ENCODE measurements around the gene YIPF2.
"Not testable (repeated sequence)": the region's sequence is repeated elsewhere in the genome, so short reads cannot be mapped to it uniquely, and the experiment has no call there.

Gene YIPF2

DNA sequence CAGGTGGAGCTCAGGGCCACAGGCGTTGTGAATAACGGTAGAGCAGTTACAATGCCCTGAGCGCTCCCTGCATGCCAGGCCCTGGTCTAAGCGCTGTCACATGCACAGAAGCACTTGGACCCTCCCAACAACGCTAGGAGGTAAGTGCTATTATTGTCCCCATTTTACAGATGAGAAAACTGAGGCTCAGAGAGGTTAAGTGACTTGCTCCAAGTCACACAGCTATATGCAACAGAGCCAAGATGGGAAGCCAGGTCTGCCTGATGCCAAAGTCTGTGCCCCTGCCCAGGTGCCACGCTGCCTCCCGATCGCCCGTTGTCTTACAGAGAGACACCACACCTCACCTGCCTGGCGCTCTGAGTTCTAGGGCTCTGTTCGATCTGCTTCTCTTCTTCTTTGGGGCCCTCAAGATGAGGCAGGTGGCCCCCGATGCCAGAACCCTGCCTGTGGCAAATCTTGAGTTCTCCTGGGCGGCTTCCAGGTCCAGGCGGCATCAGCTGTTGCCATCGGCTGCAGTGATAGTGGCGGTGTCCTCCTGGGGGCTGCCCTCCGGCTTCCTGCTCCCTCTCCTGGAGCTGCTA lies 20.0 kb downstream of the YIPF2 start:
- DNase-seq, result no peak

DNA sequence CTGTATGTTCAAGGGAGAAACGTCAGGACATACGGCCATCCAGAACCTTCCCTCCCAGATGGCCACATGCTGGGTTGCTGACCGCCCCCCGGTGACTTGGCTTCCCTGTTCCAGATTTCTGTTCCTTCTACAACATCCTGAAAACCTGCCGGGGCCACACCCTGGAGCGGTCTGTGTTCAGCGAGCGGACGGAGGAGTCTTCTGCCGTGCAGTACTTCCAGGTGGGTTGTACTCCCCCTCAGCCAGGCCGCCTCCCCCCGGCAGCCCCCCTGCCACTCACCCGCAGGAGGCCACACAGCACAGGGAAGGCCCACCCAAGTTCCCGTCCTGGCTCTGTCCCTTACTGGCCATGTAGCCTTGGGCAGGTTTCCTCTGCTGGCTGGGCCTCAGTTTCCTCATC lies 20.5 kb downstream of the YIPF2 start:
- no peak for DNase-seq

DNA sequence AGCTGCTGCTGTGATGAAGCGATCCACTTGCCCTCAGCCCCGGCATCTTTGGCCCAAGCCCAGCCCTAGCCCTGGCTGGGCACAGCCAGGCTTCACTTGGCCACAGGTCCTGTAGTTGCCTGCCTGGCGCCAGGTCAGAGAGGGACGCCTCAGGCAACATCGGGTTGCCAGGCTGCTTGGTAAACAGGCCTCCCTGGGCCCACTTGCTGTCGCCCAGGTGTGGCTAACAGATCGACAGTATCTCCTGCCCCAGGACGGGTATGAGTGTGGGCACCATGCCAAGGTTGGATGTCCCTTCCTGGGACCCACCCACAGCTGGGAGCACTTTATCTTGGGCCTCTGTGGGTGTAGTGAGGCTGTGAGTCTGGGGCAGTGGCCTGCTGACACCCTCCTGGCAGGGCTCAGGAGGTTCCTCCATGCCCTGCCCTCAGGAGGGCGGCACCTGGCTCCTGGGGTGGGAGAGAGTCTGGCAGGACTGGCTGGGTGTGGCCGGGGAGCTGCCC lies 29.2 kb downstream of the YIPF2 start:
- no peak for DNase-seq

DNA sequence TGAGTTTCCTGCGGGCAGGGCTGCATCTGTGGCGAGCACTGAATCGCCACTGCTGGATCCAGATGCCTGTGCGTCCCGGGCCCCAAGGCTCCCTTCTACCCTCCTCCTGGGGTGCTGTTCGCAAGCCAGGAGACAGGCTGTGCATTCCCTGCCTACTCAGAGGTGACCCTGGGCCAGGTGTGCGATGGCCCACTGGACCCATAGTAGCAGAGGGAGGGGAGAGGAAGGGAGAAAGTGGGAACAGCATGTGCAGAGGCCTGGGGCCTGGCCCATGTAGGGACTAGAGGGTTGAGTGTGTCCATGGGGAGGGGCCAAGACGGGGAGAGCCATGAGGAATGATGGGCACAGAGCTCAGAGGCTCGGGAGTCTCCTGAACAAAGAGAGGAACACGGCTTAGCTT lies 29.8 kb downstream of the YIPF2 start:
- DNase-seq, result no peak

DNA sequence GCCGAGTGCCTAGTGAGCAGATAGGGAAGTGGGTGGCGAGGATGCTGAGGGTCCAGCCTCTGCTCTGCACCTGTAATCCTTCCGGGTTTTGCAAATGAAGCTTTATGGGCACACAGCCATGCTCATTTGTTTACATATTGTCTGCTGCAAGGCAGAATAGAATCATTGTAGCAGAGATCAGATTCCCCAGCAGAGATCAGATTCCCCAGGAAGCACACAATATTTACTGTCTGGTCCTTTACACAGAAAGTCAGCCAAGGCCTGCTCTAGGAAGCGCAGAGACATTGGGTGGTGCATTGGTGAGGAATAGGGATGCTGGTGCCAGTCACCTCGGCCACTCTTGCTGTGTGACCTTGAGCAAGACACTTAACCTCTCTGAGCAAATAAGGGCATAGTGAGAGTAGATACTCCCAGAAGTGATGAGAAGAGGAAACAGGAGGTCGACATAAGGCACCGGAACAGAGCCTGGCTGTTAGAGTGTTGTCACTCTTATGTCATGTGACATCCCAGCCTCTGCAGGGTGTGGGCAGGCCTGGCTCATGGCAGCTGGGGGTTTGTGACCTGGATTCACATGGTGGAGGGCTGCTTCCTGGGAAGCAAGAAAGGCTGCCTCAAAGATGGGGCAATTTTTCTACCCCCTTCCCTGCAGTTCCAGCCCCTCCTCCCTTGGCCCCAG lies 31.4 kb downstream of the YIPF2 start:
- DNase-seq, result no peak

DNA sequence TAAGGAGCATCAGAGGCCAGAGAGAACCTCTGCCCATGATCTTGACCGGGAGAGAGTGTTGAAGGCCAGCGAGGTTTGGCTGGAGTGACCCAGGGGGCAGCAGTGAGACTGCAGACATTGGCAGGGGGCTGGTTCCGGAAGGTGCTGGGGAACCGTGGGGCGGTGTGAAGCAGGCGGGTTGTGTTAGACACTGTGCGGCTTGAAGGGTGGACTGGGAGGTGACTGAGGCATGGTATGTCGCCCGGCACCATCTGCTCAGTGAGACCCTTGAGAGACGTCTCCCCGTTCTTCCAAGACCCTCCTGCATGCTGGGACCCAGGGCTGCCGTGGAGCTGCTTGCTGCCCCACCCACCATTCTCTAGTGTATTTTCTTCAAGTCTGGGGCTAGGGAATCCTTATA lies 32.5 kb downstream of the YIPF2 start:
- DNase-seq, result no peak

DNA sequence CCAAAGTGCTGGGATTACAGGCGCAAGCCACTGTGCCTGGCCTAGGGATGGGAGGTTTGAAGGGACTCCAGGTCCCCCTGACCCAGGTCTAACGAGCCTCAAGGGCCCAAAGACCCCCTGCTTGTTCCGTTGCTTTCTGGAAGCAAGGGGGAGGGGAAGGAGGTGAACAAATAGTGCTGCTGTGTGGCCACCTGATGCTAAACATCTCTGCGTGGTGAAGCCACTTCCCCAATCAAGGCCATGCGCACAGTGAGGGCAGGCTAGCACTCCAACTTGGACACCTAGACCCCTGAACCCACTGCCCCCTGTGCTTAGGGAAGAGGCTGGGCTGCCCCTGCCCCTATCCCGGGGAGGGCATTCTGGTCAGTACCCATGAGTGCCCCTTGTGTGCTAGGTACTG lies 33.1 kb downstream of the YIPF2 start:
- DNase-seq, result no peak

DNA sequence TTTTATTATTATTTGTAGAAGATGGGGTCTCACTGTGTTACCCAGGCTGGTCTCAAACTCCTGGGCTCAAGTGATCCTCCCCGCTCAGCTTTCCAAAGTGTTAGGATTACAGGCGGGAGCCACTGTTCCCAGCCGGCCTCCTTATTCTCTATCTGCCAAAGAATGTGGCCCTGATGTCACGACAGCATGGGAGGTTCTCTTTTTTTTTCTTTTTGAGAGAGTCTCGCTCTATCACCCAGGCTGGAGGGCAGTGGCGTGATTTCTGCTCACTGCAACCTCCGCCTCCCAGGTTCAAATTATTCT lies 33.6 kb downstream of the YIPF2 start:
- DNase-seq, result no peak

DNA sequence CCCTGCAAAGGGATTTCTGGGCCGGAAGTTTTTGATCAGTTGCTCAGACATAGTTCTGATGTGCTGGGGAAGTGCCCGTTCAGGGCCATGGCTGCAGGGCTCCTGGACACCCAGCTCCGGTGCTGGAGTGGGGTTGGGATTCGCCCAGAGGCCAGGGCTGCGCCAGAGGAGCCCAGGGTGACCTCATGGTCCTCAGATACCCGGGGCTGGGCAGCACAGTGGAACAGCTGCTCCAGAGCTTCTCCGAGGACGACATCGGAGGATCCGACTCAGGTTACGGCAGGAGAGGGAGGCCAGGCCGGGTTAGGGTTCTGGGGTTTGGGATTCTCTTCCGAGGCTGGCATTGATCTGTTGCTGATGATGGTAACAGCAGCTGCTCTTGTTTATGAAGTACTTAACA lies 36.2 kb downstream of the YIPF2 start:
- DNase-seq, result no peak

DNA sequence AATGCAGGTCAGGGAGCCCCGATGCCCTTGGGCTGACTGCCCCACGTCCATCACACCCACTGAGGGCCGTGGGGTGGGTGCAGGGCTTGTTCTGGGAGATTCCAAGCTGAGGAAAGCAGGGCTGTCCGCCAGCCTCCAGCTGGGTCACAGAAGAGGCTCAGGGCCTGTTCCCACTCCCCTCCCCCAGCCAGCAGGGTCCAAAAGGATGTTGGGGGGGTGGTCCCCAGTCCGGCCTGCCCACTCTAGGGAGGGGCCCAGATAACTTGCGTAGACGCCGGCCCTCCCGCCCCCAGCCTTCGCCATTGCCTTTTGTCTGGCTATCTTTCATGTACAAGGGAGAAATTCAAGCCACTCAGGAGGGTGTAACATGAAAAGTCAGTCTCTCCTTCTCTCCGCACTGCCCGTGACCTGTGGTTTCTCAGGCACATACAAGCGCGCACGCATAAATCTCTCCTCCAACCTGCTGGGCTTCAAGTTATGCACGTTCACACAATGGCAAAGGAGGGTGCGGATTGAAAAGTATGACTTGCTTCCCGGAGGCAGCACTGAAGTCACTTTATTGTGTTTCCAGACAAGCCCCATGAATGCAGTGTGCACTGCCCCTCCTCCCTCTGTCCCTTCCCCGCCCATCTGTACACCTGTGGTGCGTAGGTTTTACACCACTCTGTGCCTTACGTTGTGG lies 36.9 kb downstream of the YIPF2 start:
- no peak for DNase-seq

DNA sequence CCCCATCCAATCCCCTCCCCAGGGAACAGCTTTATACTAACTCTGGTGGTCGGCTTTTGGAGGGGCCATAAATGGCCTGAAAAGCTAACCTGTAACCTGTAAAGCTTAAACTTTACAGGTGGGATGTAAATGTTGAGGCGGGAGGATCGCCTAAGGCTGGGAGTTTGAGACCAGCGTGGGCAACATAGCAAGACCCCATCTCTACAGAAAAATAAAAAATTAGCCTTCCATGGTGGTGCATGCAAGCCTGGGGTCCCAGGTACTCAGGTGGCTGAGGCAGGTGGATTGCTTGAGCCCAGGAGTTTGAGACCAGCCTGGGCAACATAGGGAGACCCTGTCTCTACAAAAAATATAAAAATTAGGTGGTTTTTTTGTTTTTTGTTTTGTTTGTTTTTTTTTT lies 38.6 kb downstream of the YIPF2 start:
- DNase-seq, result no peak

DNA sequence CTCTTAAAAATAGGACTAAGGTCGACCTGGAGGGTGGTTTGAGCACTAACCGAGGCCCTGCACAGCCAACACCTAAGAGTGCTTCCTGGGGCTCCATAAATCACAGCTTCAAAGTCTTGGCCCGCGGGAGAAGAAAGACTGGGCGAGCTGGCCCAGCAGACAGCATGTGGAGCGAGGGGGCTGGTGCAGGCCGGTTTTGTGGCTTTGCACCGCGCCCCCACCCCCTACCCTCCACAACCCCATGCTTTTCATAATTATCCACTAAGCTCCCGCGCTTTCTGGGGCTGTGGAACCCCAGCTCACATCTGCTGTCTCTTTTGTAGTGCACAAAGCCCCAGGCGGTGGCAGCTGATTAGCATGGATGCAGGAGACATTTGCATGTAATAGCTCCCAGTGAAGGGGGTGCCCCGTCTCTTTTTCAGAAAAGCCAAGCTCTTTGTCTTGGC lies 40.0 kb downstream of the YIPF2 start:
- DNase-seq, result no peak

DNA sequence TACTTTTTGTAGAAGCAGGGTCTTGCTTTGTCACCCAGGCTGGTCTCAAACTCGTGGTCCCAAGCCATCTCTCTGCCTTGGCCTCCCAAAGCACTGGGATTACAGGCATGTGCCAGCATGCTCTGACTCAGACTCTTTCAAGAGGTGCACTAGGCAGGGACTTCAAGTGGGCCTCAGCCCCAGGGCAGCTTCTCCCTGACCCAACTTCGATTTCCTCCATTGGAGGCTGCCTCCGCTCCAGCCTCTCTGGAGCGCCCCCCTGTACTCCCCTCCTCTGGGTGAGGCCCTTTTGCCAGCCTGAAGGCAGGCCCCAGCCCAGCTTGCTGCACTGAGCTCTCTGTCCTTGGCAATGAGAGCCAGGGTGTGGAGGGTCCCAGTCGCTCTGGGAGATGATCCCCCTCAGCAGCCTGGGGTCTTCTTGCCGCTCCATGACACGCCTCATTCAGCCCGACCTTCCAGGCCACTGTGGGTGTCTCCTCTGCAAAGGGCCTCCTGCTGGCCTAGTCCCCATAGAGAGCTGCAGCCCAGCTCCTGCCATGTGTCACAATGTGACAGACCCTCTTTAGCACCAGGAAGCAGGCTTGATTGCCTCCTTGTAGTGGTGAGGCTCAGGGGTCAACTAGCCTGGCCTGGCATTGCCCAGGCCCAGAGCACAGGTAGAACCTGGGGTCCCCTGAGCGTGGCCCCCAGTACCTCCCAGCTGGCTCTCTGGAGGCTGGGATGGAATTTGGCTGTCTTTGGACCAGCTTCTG lies 40.6 kb downstream of the YIPF2 start:
- DNase-seq, result no peak

DNA sequence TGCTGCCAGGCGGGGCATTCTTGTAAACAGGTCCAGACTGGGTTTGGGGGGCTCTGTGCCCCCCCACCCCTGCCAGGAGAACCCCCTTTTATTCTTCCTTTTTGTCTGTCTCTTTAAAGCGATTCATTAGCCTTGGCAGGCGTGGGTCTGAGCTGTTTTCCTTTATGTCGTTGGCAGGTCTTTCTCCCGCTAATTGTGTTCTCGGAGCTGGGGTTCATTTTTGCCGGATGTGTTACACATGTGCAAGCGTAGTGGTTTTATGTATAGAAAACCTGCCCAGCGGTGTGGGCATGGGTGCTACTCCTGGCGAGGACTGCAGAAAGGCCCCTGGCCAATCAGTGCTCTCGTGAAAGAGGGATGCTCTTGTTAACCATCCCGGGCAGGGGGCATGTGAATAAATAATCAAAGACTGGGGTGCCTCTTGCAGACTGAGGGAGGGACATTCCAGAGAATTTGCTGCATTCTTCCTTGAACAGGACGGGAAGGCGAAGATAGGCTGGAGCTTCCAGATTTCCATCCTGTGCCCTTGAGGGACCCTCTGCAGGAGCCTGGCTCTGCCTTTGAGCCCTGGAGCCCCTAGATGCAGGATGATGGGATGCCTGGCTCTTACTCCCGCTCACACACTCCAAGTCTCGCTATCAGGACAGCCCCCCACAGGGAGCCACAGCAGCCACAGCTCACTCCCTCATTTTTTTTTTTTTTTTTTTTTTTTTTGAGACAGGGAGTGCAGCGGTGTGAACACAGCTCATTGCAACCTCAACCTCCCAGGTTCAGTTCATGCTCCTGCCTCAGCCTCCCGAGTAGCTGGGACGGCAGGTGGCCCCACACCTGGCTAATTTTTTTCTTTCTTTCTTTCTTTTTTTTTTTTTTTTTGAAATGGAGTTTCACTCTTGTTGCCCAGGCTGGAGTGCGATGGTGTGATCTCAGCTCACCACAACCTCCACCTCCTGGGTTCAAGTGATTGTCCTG lies 43.0 kb downstream of the YIPF2 start:
- peak; percentile 33 for DNase-seq

DNA sequence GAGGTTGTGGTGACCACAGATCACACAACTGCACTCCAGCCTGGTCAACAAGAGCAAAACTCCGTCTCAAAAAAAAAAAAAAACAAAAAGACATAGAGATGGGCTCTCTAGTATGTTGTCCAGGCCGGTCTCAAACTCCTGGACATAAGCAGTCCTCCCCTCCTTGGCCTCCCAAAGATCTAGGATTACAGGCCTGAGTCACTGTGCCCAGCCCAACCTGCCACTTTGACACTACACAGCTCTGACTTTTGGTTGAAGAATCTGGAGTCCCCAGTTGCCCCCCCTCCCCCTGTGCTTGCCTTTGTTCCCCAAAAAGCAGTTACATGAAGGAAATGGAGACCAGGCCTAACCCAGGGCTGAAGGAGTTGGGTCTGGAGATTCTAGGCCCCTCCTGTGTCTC lies 44.2 kb downstream of the YIPF2 start:
- DNase-seq, result peak; percentile 73

DNA sequence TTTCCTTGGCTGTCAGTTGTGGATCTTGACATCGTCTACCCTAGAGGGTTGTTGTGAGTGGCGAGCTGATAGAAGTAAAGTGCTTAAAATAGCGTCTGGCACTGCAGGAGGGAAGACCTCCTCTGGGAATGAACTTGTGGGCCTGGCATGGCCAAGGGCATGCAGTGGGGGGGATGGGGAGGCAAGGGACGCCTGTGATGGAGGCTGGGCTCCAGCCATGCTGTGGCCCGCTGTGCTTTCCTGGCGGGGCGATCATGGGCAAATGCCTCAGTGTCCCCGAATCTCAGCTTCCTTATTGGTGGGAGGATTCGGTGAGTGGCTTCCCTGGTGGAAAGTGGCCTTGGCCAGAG lies 46.4 kb downstream of the YIPF2 start:
- DNase-seq, result no peak

DNA sequence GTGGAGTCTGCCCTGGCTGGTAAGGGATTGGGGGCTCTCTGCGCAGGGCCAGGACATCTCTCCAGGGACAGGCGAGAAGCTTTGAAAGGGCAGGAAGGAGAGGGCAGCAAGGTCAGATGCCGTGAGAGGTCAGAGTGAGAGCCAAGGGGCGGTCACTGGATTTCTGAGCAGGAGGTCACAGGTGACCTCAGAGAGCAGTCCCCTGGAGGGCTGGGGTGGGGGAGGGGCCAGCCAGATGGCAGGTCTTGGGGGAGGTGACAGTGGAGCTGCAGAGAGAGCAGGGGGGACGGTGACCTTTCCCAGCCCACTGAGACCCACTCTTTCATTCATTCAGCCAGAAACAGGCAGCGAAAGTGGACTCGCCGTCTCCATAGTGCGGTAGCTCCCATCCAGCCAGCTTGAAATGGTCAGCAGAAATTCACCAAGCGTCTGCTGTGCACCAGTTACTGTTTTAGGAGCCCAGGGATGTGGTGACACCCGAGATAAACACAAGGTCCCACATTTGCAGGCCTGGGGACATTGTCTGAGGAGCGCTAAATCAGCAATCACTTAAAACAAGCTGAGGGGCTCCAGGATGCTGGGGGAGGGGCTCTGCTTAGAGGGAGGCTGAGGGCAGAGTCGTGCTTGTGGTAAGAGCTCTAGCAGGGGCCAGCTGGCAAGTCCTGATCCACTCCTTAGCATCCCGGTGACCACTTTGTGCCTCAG lies 46.9 kb downstream of the YIPF2 start:
- no peak for DNase-seq

DNA sequence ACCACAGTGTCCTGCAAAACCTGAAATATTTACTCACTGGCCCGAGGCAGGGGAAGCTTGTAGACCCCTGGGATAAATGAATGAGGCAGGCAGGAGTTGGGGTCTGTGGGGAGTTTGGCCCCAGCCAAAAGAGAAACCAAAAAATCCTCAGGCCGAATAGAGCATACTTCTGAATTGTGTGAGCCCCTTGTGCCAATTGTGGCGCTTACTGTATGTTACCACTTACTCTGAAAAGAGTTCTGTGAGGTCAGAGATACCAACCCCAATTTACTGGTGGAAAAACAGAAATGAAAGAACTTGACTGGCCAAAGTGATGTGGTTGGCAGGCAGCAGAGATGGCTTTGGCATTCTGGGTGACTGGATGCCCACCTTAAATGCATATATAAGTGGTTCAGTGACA lies 50.2 kb downstream of the YIPF2 start:
- DNase-seq, result no peak

DNA sequence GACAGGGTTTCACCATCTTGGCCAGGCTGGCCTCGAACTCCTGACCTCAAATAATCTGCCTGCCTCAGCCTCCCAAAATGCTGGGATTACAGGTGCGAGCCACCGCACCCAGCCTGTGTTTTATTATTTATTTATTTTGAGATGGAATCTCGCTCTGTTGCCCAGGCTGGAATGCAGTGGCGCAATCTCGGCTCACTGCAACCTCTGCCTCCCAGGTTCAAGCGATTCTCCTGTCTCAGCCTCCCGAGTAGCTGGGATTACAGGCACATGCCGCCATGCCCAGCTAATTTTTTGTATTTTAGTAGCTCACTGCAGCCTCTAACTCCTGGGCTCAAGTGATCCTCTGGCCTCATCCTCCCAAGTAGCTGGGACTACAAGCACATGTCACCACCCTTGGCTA lies 50.8 kb downstream of the YIPF2 start:
- not testable (repeated sequence) for DNase-seq

DNA sequence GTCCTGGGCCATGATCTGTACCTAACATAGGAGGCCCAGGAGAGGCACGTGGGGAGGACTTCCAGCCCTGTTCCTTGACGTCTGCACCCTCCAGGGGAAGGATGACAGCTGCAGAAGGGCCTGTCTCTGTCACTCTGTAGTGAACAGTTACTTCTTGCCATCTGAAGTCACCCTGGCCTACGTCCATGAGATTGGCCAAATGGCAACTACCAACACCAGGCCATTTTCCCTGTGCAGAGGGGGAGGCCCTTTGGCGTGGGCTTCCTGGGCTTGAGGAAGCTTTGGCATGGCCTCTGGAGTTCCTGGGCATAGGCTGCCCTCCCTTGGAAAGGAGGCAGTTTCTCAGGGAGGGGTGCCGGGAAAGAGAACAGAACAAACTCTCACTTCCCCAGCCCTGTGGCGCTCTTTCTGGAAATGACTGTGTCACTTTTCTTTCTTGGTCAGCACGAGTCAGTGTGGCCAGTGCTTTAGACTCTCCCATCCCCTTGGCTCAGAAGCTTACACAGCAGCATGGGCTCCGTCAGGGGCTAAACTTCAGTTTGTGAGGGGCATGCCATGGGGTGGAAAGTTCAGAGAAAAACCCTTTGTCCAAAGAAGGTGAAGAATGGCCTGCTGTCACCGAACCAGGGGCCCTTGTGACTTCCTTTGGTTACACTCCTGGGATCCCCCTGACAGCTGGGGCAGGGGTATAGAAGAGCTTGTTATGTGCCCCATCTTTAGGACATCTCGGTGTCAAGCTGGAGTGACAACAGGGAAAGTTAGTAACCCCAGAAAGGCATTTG lies 51.8 kb downstream of the YIPF2 start:
- no peak for DNase-seq

DNA sequence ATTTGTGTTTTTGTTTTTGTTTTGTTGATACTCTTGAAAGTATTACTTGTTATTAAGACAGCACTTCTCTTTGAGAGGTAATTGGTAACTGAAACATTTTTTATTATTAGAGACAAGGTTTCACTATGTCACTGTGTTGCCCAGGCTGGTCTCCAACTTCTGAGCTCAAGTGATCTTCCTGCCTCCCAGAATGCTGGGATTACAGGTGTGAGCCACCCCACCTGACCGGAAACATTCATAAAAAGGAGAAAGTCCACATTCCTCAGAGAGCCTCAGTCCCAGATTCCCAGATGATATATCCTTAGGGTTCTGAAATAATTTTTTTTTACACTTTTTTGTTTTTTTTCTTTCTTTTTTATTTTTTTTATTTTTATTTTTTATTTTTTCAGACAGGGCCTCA lies 54.4 kb downstream of the YIPF2 start:
- no peak for DNase-seq
